ENCODE data around the gene EYA4. TPM values are rescaled to one million over a fixed set of nuclear protein-coding genes. Genes with fewer than 3 reads are reported as not detected.

EYA4 gene
- total RNA-seq, 1 experiment from 2014 or later, result not detected

- Mint-ChIP-seq H3K4me1 (ENCODE audit: insufficient read depth, unreplicated experiment) (no peaks in the 10 kb centered on the region), H3K9me3 (ENCODE audit: unreplicated experiment) (no peaks in the 10 kb centered on the region), H3K27ac (ENCODE audit: low read depth, unreplicated experiment) (no peak overlapping the region), H3K4me3 (ENCODE audit: unreplicated experiment) (no peak overlapping the region), H3K27me3 (ENCODE audit: insufficient read depth, unreplicated experiment) (peaks cover 93% of the 10 kb centered on the region), H3K36me3 (ENCODE audit: insufficient read depth, unreplicated experiment) (no peaks in the 10 kb centered on the region)
- ChIA-PET POLR2A (no interaction called here), CTCF (no interaction called here)
- DNase-seq (ENCODE audit: unreplicated experiment), result no peak
- intact Hi-C loops (cut with micrococcal nuclease), result no loop called here
- TF ChIP-seq, protein P1, sequence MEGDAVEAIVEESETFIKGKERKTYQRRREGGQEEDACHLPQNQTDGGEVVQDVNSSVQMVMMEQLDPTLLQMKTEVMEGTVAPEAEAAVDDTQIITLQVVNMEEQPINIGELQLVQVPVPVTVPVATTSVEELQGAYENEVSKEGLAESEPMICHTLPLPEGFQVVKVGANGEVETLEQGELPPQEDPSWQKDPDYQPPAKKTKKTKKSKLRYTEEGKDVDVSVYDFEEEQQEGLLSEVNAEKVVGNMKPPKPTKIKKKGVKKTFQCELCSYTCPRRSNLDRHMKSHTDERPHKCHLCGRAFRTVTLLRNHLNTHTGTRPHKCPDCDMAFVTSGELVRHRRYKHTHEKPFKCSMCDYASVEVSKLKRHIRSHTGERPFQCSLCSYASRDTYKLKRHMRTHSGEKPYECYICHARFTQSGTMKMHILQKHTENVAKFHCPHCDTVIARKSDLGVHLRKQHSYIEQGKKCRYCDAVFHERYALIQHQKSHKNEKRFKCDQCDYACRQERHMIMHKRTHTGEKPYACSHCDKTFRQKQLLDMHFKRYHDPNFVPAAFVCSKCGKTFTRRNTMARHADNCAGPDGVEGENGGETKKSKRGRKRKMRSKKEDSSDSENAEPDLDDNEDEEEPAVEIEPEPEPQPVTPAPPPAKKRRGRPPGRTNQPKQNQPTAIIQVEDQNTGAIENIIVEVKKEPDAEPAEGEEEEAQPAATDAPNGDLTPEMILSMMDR (IDR thresholded peaks at IDR 0.05; ENCODE audit: unreplicated experiment), result no peak
- BruUV-seq (replicated peaks), result no TSS peak
Measured at GRCh38 chr6:133355922-133356321, 114.8 kb downstream of the EYA4 start.

DNA sequence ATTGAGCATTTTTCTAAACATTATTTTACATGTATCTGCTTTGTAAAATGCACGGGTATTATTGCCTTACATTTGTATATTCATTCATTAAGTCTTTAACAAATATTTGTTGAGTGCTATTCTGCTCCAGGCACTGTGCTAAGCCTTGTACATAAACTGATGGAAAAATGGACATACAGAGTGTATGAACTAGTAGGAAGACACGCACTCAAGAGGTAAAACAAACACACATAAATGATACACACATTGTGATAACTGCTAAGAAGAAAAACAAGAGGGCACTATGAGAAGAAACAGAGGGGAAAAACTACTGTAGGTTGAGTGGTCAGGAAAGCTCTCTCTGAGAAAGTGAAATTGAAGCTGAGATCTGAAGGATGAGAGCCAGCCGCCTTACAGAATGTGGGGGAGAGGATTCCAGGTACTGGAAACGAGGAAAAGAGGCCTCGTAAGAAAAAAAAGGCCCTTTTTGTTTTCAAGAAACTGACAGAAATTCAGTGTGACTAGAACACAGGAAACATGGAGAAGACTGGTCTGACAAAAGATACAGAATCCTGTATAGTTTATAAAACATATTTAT lies 117.5 kb downstream of the EYA4 start:
- Mint-ChIP-seq H3K4me3 (ENCODE audit: unreplicated experiment) (no peak overlapping the region), H3K9me3 (ENCODE audit: unreplicated experiment) (no peaks in the 10 kb centered on the region), H3K4me1 (ENCODE audit: insufficient read depth, unreplicated experiment) (no peaks in the 10 kb centered on the region), H3K27ac (ENCODE audit: low read depth, unreplicated experiment) (no peak overlapping the region), H3K27me3 (ENCODE audit: insufficient read depth, unreplicated experiment) (peaks cover 100% of the 10 kb centered on the region), H3K36me3 (ENCODE audit: insufficient read depth, unreplicated experiment) (no peaks in the 10 kb centered on the region)
- TF ChIP-seq, protein P1 (IDR thresholded peaks at IDR 0.05; ENCODE audit: unreplicated experiment), result no peak
- no TSS peak for BruUV-seq (replicated peaks)
- ChIA-PET POLR2A (no interaction called here), CTCF (interaction anchor here (0.6 kb wide), 1 partner anchor 589 kb away, joined by 3 read pairs; no protein-coding TSS in a partner anchor)
- intact Hi-C loops (cut with micrococcal nuclease), result no loop called here
- no peak for DNase-seq (ENCODE audit: unreplicated experiment)

DNA sequence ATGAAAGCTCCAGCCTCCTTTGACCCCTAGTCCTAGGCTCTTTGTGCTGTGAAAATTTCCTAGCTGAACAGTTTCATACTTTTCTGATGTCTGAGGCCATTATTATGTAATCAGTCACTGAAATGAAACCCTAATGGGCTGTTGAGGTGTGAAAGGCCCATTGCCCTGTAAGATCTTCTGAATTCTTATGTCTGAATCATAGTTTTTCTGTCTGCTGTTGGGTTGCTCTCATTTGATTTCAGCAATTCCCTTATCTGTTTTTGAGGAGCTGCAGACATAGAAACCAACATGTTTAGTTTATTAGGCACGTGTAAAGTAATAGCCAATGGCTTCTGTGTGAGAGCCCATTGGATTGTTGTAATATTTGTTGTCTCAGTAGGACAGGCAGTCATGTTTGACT lies 118.1 kb downstream of the EYA4 start:
- TF ChIP-seq, protein P1 (IDR thresholded peaks at IDR 0.05; ENCODE audit: unreplicated experiment), result no peak
- ChIA-PET CTCF (no interaction called here), POLR2A (interaction anchor here (0.9 kb wide), 1 partner anchor 8 kb away, joined by 3 read pairs; no protein-coding TSS in a partner anchor)
- H3K27ac Mint-ChIP-seq (ENCODE audit: low read depth, unreplicated experiment), result no peak overlapping the region
- intact Hi-C loops (cut with micrococcal nuclease), result no loop called here
- peaks cover 100% of the 10 kb centered on the region for H3K27me3 Mint-ChIP-seq (ENCODE audit: insufficient read depth, unreplicated experiment)
- no peak overlapping the region for H3K4me3 Mint-ChIP-seq (ENCODE audit: unreplicated experiment)
- H3K9me3 Mint-ChIP-seq (ENCODE audit: unreplicated experiment), result no peaks in the 10 kb centered on the region
- DNase-seq (ENCODE audit: unreplicated experiment), result no peak
- no peaks in the 10 kb centered on the region for H3K4me1 Mint-ChIP-seq (ENCODE audit: insufficient read depth, unreplicated experiment)
- H3K36me3 Mint-ChIP-seq (ENCODE audit: insufficient read depth, unreplicated experiment), result no peaks in the 10 kb centered on the region
- no TSS peak for BruUV-seq (replicated peaks)

GRCh38 chr6:133359760-133360159 lies 118.6 kb downstream of the EYA4 start:
- H3K27me3 Mint-ChIP-seq (ENCODE audit: insufficient read depth, unreplicated experiment), result peaks cover 100% of the 10 kb centered on the region
- H3K4me1 Mint-ChIP-seq (ENCODE audit: insufficient read depth, unreplicated experiment), result no peaks in the 10 kb centered on the region
- CTCF ChIA-PET, result no interaction called here
- no peak overlapping the region for H3K27ac Mint-ChIP-seq (ENCODE audit: low read depth, unreplicated experiment)
- H3K9me3 Mint-ChIP-seq (ENCODE audit: unreplicated experiment), result no peaks in the 10 kb centered on the region
- POLR2A ChIA-PET, result interaction anchor here (0.9 kb wide), 1 partner anchor 9 kb away, joined by 3 read pairs; no protein-coding TSS in a partner anchor
- no peak for DNase-seq (ENCODE audit: unreplicated experiment)
- H3K36me3 Mint-ChIP-seq (ENCODE audit: insufficient read depth, unreplicated experiment), result no peaks in the 10 kb centered on the region
- no TSS peak for BruUV-seq (replicated peaks)
- intact Hi-C loops (cut with micrococcal nuclease), result no loop called here
- TF ChIP-seq, protein P1 (IDR thresholded peaks at IDR 0.05; ENCODE audit: unreplicated experiment), result no peak
- H3K4me3 Mint-ChIP-seq (ENCODE audit: unreplicated experiment), result no peak overlapping the region
